Measurements from ENCODE around the gene RASL11B.

DNA sequence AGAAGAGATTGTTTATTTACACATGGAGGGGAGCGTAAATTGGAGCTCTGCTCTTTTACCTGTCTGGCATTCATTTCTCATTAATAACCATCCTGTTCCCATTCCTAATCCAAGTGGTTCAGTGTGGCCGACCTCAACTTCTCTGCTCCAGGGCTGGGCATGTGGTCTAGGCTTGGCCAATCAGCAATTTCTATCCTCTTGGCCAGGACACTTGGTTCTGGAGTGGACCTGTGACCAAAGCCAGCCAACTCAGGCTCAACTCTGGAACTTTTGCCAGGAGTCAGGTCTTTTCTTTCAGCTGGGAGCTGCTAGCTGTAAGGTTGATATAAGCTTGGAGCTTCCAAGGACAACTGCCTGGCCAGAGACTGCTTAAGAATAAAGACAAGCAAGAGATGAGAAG lies 15.6 kb upstream of the RASL11B start:
- TF ChIP-seq POLR2A (IDR thresholded peaks at IDR 0.05) = no peak
- TF ChIP-seq CTCF (IDR thresholded peaks at IDR 0.05) = no peak
- TF ChIP-seq EP300 (IDR thresholded peaks at IDR 0.05) = no peak
